ENCODE data around the gene CORO2A. TPM values are rescaled to one million over a fixed set of nuclear protein-coding genes. Genes with fewer than 3 reads are reported as not detected.

The CORO2A gene
- total RNA-seq, 1 experiment from 2014 or later, result 15.8 TPM

DNA sequence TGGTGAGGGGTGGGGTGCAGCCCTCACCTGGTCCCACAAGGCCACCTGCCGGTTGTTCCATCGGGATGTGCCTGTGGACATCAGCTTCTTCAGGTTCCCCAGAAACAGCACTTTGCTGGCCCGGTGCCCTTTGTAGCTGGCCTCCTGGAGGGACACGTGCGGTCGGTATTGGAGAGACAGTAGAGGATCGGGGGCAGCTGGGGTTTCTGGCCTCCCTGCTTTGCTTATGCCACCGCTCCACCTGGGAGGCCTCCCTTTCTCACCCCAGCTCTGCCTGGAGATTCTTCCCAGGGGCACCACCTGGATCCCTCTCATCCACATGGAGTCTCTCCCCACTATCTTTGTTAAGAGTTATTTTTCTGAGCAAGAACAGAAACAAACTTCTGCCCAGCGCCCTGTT, 60.3 kb downstream of the CORO2A start:
- no peak for DNase-seq
- WGBS (ENCODE audit: extremely low coverage, insufficient read length, low lambda C conversion rate), result no CpG with 5 or more reads among the region's 9 CpGs
- Histone ChIP-seq H2BK15ac (ENCODE audit: low read depth, low read length) (no peak overlapping the region), H3K18ac (ENCODE audit: insufficient read length, low read depth, low read length) (no peak overlapping the region), H3K23ac (ENCODE audit: insufficient read length, low read depth, low read length) (no peak overlapping the region), H3K23me2 (ENCODE audit: insufficient read length, low read depth, low read length, poor library complexity, severe bottlenecking) (no peaks in the 10 kb centered on the region), H3K9ac (ENCODE audit: extremely low read depth, insufficient read length, low read length) (no peak overlapping the region), H2AK5ac (ENCODE audit: insufficient read length, low read length) (no peak overlapping the region), H3K79me1 (ENCODE audit: insufficient read depth, low read depth, low read length, poor library complexity, severe bottlenecking) (no peaks in the 10 kb centered on the region), H2AFZ (ENCODE audit: low read length) (no peak overlapping the region), H2BK12ac (ENCODE audit: insufficient read length, low read depth, low read length) (no peak overlapping the region), H3K4me1 (ENCODE audit: insufficient read depth, low read length) (no peaks in the 10 kb centered on the region), H3K9me3 (ENCODE audit: control insufficient read depth, low read depth, low read length) (no peaks in the 10 kb centered on the region), H2BK20ac (ENCODE audit: low read depth, low read length, poor library complexity, severe bottlenecking) (no peak overlapping the region), H4K8ac (replicated peaks; ENCODE audit: insufficient read length, low read depth, low read length) (no peak overlapping the region), H3K56ac (ENCODE audit: insufficient read length, low read depth, low read length) (no peak overlapping the region), H4K20me1 (ENCODE audit: control insufficient read depth, insufficient read depth, insufficient read length) (no peaks in the 10 kb centered on the region), H3K4ac (ENCODE audit: low read depth, low read length) (no peak overlapping the region), H3T11ph (ENCODE audit: low read length) (no peak overlapping the region), H2BK120ac (ENCODE audit: low read depth, low read length, poor library complexity, severe bottlenecking) (no peak overlapping the region), H4K91ac (ENCODE audit: insufficient read length, low read depth, low read length) (no peak overlapping the region), H3K27me3 (ENCODE audit: insufficient read depth, low read length) (no peaks in the 10 kb centered on the region), H4K5ac (ENCODE audit: insufficient read length, low read depth, low read length) (no peak overlapping the region), H2BK5ac (ENCODE audit: insufficient read length, low read length) (no peak overlapping the region), H3K4me2 (ENCODE audit: insufficient read depth, insufficient read length, low read length) (no peak overlapping the region), H3K27ac (ENCODE audit: insufficient read length, low read depth, low read length) (no peak overlapping the region), H3K79me2 (ENCODE audit: insufficient read depth, low read length) (no peaks in the 10 kb centered on the region), H3K14ac (ENCODE audit: insufficient read depth, low read length) (no peak overlapping the region)
- TF ChIP-seq CTCF (conservative IDR thresholded peaks at IDR 0.05), result no peak
- Mint-ChIP-seq H3K4me3 (no peak overlapping the region), H3K4me1 (peaks cover 12 to 19% of the 10 kb centered on the region in 2 experiments), H3K9me3 (no peaks in the 10 kb centered on the region), H3K27me3 (ENCODE audit: low read depth) (no peaks in the 10 kb centered on the region), H3K36me3 (ENCODE audit: insufficient read depth in 1 of 3, low read depth in 3 of 3) (peaks cover 10 to 12% (median 10%) of the 10 kb centered on the region in 3 experiments; a peak in 5 of 7 replicates), H3K27ac (peak overlapping the region in 1 of 3 experiments; percentile 86; a peak in 2 of 7 replicates)
